ENCODE measurements around the gene ZNF33A.
"Not testable (repeated sequence)": the region's sequence is repeated elsewhere in the genome, so short reads cannot be mapped to it uniquely, and the experiment has no call there.

ZNF33A gene

DNA sequence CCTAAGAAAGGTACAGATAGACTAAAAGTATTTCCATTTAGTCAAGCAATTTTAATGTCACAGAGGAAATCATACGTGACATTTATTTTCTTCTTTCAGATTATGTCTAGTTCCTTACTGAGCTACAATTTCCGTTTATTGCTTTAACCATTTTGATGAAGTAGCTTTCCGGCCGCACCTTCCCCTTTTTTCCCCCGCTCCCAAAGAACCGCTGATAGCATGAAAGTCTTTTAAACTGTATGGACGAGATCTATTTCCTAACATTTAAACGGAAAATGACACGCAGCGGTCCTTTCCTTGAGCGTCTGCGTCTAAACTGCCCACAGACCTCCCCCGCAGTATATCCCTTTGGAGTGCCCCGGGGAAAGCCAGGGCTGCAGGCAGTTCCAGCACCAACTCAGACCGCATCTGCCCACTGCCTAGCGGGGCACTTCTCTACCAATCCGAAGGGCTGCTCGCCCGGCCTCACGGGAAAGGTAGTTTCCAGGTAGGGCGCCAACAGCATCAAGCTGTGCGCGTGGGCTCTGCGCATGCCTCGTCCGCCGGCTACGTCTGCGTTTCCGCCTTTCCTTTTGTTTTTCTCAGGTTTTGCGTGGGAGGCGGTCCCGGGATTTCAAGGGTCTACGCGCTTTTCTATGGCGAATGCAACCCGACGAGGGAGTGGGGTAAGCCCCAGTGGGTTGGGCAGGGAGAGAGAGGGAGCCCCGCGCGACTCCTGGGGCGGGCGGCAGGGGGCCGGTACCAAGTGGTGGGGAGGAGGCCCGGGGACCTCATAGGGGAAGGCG lies at the start of gene ZNF33A:
ZNF33A (plus strand) TSS at position 557 of the 785 bp plus-strand sequence. CDS start 1,667 bp downstream, outside the sequence.
- no peak for TF ChIP-seq GATA1 (IDR thresholded peaks at IDR 0.05; ENCODE audit: low read depth, low read length)
- peak; percentile 72 for TF ChIP-seq POLR2A (IDR thresholded peaks at IDR 0.05; ENCODE audit: low read length)
- peak; percentile 86 to 88 for DNase-seq

DNA sequence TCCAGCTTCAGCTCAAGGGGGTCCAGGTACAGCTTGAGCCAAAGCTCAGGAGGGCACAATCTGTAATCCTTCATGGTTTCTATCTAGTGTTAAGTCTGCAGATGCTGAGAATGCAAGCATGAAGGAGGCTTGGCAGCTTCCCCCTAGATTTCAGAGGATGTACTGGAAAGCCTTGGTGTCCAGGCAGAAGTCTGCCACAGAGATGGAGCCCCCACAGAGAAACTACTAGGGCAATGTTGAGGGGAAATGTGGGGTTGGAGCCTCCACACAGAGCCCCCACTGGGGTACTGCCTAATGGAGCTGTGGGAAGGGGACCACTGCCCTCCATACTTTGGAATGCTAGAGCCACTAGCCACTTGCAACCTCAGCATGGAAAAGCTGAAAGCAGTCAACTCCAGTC lies 45.5 kb upstream of the ZNF33A start:
- DNase-seq, result no peak
- TF ChIP-seq POLR2A (IDR thresholded peaks at IDR 0.05; ENCODE audit: low read length) (no peak), GATA1 (IDR thresholded peaks at IDR 0.05; ENCODE audit: low read depth, low read length) (no peak)

DNA sequence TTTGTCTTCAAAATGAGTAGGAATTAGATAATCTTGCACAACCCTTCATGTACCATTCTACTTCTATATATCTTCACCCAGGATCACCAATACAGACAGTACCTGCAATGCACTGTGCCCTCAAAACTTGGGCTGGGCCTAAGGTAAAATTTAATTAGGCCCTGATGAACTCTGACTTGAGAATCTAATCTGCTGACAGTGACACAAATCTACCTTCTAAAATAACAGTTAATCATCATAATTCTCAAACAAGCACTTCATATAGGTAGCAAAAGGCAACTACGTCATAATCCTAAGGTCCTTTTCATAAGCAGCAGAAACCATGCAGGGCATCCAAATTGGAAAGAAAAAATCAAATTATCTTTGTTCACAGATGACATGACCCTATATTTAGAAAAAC lies 38.1 kb upstream of the ZNF33A start:
- no peak for TF ChIP-seq POLR2A (IDR thresholded peaks at IDR 0.05; ENCODE audit: low read length)
- TF ChIP-seq GATA1 (IDR thresholded peaks at IDR 0.05; ENCODE audit: low read depth, low read length), result no peak
- DNase-seq, result no peak

DNA sequence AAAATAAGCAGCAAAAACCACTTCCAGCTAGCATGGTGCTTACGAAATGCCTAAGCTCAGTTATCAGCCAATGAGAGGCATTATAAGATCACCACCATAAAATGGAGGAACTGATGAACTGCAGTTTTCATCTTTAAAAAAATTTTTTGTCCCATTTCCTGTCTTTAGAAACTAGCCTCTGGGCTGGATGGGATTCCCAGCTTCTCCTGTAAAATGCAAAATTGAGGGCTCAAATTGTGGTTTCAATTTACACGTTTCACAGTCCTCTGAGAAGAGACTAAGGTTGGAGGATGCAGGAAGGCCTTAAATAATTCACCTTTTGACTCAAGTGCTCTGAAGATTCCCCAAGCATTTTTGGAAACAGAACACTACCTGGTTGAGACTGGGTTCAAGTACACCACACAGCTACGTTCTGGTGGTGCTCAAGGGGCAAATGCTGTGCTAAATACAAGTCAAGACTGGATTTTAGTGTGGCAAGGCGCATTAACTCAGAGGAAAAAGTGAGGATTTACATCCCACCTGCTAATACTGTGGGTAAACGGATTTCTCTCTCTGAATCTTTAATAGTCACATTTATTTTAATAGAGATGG lies 35.0 kb upstream of the ZNF33A start:
- no peak for TF ChIP-seq POLR2A (IDR thresholded peaks at IDR 0.05; ENCODE audit: low read length)
- TF ChIP-seq GATA1 (IDR thresholded peaks at IDR 0.05; ENCODE audit: low read depth, low read length), result no peak
- DNase-seq, result peak; percentile 36 to 39

DNA sequence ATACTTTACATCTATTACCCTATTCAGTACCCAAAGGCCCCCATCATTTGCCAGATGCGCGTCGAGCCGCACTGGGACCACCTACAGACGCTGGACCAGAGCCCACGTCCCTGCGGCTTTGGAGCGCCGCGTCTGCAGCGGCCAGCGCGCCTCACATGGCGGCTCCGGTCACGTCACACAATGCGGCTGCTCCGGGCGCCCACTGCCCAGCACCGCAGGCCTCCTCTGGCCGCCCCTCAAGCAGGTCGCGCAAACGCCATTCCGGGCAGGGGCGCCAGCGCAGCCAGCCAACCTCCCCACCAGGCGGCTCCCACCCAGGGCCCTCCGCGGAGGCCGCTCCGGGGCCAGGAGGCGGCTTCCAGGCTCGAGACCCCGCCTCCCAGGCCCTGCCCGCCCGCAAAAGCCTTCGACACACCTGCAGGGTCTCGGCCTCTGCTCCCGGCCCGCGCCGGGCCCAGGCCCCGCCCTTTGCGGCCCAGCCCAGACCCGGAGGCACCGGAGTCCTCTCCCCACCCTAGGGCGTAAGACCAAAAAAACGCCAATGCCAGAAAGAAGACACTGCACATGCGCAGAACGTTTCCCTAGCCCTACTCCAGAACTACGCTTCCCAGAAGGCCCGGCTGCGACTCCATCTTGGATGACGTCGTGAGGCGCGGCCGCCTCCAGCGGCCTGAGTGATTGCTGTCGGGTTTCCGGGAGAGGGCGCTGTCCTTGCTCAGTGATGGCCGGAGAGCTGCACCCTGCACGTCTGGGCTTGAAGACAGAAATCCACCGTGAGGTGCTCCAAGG lies 34.2 kb upstream of the ZNF33A start, which contains the start of gene ZNF25:
ZNF25 (minus strand) TSS at position 557 of the 789 bp plus-strand sequence. CDS start 4,925 bp downstream, outside the sequence.
- TF ChIP-seq POLR2A (IDR thresholded peaks at IDR 0.05; ENCODE audit: low read length) (peak; percentile 83), GATA1 (IDR thresholded peaks at IDR 0.05; ENCODE audit: low read depth, low read length) (no peak)
- peak; percentile 98 to 99 for DNase-seq

DNA sequence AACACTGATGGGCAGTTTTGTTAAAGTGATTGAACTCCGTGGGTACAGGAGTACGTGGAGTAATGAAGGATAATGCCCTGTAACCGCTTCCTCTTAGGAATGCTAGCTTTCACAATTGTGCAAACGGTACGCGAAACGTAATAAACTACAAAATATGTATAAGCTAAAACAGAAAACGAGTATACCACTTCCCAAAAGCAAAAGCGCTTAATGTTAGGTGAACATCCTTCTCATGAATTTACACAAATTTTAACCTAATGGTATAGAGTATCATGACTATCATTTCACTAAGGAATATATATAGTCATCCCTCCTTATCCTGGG lies 33.6 kb upstream of the ZNF33A start:
- TF ChIP-seq GATA1 (IDR thresholded peaks at IDR 0.05; ENCODE audit: low read depth, low read length) (no peak), POLR2A (IDR thresholded peaks at IDR 0.05; ENCODE audit: low read length) (peak; percentile 4)
- no peak for DNase-seq

DNA sequence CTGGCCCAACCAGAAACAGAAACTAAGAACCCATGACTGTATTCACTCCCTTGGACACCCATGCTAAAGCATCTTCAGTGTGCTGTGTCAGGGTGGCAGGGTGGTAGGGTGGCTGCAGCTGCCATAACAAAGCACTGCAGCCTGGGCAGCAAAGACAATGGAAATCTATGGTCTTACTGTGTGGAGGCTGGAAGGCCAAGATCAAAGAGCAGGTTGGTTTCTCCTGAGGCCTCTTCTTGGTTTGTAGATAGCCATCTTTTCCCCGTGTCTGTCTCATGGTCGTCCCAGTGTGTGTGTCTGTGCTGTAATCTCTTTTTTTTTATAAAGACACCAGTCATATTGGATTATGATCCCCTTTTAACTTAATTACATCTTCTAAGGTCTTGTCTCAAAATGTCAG lies 18.8 kb upstream of the ZNF33A start:
- no peak for TF ChIP-seq POLR2A (IDR thresholded peaks at IDR 0.05; ENCODE audit: low read length)
- TF ChIP-seq GATA1 (IDR thresholded peaks at IDR 0.05; ENCODE audit: low read depth, low read length), result no peak
- no peak for DNase-seq

DNA sequence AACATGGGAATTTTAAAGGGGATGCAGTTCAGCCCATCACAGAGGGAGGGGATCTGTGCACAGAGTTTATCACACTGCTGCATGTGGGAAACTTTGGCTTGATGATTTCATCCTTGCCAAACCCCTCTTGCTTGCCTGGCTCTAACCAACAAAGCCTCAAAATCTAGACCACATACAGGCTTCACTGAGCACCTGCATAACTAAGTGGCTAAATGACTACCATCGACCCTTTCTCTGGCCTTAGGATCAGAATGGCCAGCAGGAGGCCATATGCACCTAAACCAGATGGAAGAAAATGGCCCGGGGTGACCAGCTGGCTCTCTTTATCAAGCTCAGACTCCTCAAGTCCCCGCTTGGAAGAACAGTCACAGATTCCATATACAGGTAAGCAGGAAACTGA lies 18.4 kb upstream of the ZNF33A start:
- TF ChIP-seq GATA1 (IDR thresholded peaks at IDR 0.05; ENCODE audit: low read depth, low read length) (no peak), POLR2A (IDR thresholded peaks at IDR 0.05; ENCODE audit: low read length) (no peak)
- no peak for DNase-seq

DNA sequence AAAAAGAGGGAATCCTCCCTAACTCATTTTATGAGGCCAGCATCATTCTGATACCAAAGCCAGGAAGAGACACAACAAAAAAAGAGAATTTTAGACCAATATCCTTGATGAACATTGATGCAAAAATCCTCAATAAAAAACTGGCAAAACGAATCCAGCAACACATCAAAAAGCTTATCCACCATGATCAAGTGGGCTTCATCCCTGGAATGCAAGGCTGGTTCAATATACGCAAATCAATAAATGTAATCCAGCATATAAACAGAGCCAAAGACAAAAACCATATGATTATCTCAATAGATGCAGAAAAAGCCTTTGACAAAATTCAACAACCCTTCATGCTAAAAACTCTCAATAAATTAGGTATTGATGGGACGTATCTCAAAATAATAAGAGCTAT lies 11.6 kb upstream of the ZNF33A start:
- DNase-seq, result not testable (repeated sequence)

DNA sequence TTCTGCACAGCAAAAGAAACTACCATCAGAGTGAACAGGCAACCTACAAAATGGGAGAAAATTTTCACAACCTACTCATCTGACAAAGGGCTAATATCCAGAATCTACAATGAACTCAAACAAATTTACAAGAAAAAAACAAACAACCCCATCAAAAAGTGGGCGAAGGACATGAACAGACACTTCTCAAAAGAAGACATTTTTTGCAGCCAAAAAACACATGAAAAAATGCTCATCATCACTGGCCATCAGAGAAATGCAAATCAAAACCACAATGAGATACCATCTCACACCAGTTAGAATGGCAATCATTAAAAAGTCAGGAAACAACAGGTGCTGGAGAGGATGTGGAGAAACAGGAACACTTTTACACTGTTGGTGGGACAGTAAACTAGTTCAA lies 10.0 kb upstream of the ZNF33A start:
- DNase-seq, result not testable (repeated sequence)

DNA sequence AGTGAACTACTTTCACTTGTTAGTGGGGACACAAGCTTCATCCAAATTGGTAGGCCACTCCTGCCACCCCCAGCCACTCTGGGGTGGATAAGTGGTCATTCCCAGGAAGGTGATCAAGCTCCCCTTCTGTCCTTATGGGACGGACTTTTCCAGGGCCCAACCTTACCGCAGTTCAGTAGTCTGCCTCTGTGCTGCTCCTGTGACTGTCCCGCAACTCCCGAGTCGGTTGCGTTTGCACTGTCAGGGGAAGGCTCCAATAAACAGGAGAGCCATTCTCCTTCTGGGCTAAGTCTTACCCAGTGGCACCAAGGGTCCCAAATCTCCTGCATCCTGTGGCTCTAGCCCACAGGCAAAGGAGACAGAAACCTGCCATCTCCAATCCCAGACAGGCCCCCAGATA lies 7.4 kb upstream of the ZNF33A start:
- TF ChIP-seq GATA1 (IDR thresholded peaks at IDR 0.05; ENCODE audit: low read depth, low read length) (no peak), POLR2A (IDR thresholded peaks at IDR 0.05; ENCODE audit: low read length) (no peak)
- no peak for DNase-seq

DNA sequence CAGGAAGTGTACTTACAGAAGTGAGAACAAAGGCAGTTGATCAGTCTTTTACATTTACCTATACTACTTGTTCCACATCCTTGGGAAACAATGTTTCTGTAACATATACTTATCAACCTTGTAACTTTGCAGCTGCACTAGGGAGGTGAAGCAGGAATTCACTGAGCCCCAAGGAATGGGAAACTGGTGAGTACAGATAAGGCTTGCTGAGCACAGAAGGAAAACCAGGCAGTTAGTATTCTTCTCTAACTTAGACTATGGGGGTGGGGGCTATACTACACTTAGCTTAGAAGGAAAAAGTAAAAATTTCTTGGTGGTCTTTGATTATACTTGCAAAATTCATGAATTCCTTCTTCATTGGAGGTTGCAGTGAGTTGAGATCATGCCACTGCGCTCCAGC lies 6.9 kb upstream of the ZNF33A start:
- DNase-seq, result no peak
- no peak for TF ChIP-seq GATA1 (IDR thresholded peaks at IDR 0.05; ENCODE audit: low read depth, low read length)
- no peak for TF ChIP-seq POLR2A (IDR thresholded peaks at IDR 0.05; ENCODE audit: low read length)

DNA sequence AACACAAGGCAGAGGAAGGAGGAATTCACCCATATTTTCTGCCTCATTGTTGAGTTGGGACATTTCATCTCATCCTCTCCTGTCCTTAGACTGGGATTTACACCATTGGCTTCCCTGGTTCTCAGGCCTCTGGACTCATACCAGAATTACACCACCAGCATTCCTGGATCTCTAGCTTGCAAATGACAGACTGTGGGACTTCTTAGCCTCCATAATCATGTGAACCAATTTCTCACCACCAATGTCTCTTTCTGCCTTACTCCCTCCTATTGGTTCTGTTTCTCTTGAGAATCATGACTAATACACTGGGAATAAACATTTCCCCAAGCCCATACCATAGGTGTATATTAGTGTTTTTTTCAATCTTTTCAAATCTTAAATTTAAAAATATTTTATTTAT lies 2.9 kb upstream of the ZNF33A start:
- no peak for TF ChIP-seq GATA1 (IDR thresholded peaks at IDR 0.05; ENCODE audit: low read depth, low read length)
- DNase-seq, result no peak

DNA sequence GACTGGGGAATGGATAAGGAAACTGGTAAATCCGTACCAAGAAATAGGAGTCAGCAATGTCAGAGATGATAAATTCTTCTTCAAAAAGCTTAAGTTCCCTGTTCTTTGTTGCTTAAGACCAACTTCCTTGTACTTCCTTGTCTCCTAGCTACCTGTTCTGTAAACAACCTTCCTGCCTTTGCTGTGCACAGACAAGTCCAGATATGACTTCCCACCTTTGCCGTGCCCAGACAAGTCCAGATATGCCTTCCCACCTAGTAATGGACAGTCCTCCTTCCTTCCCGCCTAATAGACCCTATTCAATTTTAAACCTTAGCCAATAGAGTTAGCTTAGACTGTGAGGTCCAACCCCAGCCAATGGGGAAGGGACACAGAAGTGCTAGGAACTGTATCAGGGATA lies 2.5 kb upstream of the ZNF33A start:
- no peak for TF ChIP-seq GATA1 (IDR thresholded peaks at IDR 0.05; ENCODE audit: low read depth, low read length)
- no peak for TF ChIP-seq POLR2A (IDR thresholded peaks at IDR 0.05; ENCODE audit: low read length)
- no peak for DNase-seq

DNA sequence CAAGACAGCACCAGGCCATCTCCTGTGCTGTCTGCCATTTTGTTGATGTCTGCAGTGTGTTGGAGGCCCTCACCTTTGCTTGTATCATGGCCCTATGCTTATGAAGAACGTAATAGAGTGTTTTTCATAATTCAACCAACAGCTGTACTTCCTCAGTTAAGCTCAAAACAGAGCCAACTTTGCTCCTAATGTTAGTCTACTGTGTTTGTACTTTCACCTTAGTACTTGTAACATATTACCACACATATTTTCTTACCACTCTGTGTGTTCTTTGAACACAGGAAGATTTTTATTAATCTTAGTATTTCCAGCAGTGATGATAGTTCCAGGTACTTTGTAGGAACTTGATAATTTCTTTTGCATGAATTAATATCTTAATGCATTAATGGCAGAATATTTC lies 5.9 kb downstream of the ZNF33A start:
- no peak for TF ChIP-seq GATA1 (IDR thresholded peaks at IDR 0.05; ENCODE audit: low read depth, low read length)
- TF ChIP-seq POLR2A (IDR thresholded peaks at IDR 0.05; ENCODE audit: low read length), result no peak
- no peak for DNase-seq

DNA sequence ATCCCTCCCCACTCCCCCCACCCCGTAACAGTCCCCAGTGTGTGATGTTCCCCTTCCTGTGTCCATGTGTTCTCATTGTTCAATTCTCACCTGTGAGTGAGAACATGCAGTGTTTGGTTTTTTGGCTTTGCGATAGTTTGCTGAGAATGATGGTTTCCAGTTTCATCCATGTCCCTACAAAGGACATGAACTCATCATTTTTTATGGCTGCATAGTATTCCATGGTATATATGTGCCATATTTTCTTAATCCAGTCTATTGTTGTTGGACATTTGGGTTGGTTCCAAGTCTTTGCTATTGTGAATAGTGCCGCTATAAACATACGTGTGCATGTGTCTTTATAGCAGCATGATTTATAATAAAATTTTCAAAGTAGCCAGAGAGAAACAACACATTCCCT lies 8.6 kb downstream of the ZNF33A start:
- not testable (repeated sequence) for DNase-seq
